H9 (cell line): ENCODE results near the gene JUP. TPM values are rescaled to one million over a fixed set of nuclear protein-coding genes. Genes with fewer than 3 reads are reported as not detected.

ENCODE experiments used
- DNase-seq: peaks from one replicate; pipeline ENCODE4 v3.0.0-alpha.2; 2017
- H2AFZ ChIP-seq: one replicate; pipeline ENCODE4 v1.6.1; 2013; ENCODE audit warnings: mild to moderate bottlenecking, low read length, control low read depth, moderate library complexity
- H2AK5ac ChIP-seq: 2 replicates; pipeline ENCODE4 v1.6.1; 2013; ENCODE audit warnings: low read length, control low read depth, mixed read lengths; ENCODE audit not compliant: insufficient read length
- H2BK120ac ChIP-seq: one replicate; pipeline ENCODE4 v1.6.1; 2013; ENCODE audit warnings: low read depth, mild to moderate bottlenecking, low read length, control low read depth, inconsistent platforms; ENCODE audit not compliant: poor library complexity, severe bottlenecking
- H2BK12ac ChIP-seq: 2 replicates; pipeline ENCODE4 v1.6.1; 2013; ENCODE audit warnings: low read length, control low read depth, mixed read lengths, low read depth; ENCODE audit not compliant: insufficient read length
- H2BK15ac ChIP-seq: 2 replicates; pipeline ENCODE4 v1.6.1; 2013; ENCODE audit warnings: low read depth, low read length, control low read depth
- H2BK20ac ChIP-seq: one replicate; pipeline ENCODE4 v1.6.1; 2013; ENCODE audit warnings: low read depth, mild to moderate bottlenecking, low read length, control low read depth, inconsistent platforms; ENCODE audit not compliant: poor library complexity, severe bottlenecking
- H2BK5ac ChIP-seq: 2 replicates; pipeline ENCODE4 v1.6.1; 2013; ENCODE audit warnings: low read length, control low read depth, mixed read lengths; ENCODE audit not compliant: insufficient read length
- H3K14ac ChIP-seq: 2 replicates; pipeline ENCODE4 v1.6.1; 2013; ENCODE audit warnings: low read length, control low read depth; ENCODE audit not compliant: insufficient read depth
- H3K18ac ChIP-seq: 2 replicates; pipeline ENCODE4 v1.6.1; 2013; ENCODE audit warnings: low read depth, mild to moderate bottlenecking, mixed read lengths, low read length, control low read depth; ENCODE audit not compliant: insufficient read length
- H3K23ac ChIP-seq: 2 replicates; pipeline ENCODE4 v1.6.1; 2013; ENCODE audit warnings: low read length, control low read depth, mixed read lengths, low read depth; ENCODE audit not compliant: insufficient read length
- H3K23me2 ChIP-seq: 2 replicates; pipeline ENCODE4 v1.6.1; 2013; ENCODE audit warnings: low read depth, mild to moderate bottlenecking, mixed read lengths, low read length, control low read depth; ENCODE audit not compliant: insufficient read length, poor library complexity, severe bottlenecking
- H3K27ac ChIP-seq: 2 replicates; pipeline ENCODE4 v1.5.1; 2013; ENCODE audit warnings: low read length, control low read depth, mixed read lengths, low read depth; ENCODE audit not compliant: insufficient read length
- H3K27me3 ChIP-seq: 2 replicates; pipeline ENCODE4 v1.6.1; 2013; ENCODE audit warnings: low read length, control low read depth, inconsistent platforms; ENCODE audit not compliant: insufficient read depth
- H3K4ac ChIP-seq: 2 replicates; pipeline ENCODE4 v1.6.1; 2013; ENCODE audit warnings: low read depth, mild to moderate bottlenecking, control low read depth, inconsistent platforms, low read length, moderate library complexity
- H3K4me1 ChIP-seq: 2 replicates; pipeline ENCODE4 v1.6.1; 2013; ENCODE audit warnings: low read length, control low read depth, inconsistent platforms; ENCODE audit not compliant: insufficient read depth
- H3K4me2 ChIP-seq: 2 replicates; pipeline ENCODE4 v1.6.1; 2013; ENCODE audit warnings: low read length, control low read depth, mixed read lengths; ENCODE audit not compliant: insufficient read length, insufficient read depth
- H3K56ac ChIP-seq: 2 replicates; pipeline ENCODE4 v1.6.1; 2013; ENCODE audit warnings: low read depth, mild to moderate bottlenecking, mixed read lengths, low read length, control low read depth; ENCODE audit not compliant: insufficient read length
- H3K79me1 ChIP-seq: 2 replicates; pipeline ENCODE4 v1.6.1; 2013; ENCODE audit warnings: low read depth, mild to moderate bottlenecking, moderate library complexity, low read length, control low read depth, inconsistent platforms; ENCODE audit not compliant: insufficient read depth, poor library complexity, severe bottlenecking
- H3K79me2 ChIP-seq: 2 replicates; pipeline ENCODE4 v1.6.1; 2013; ENCODE audit warnings: low read length, control low read depth, inconsistent platforms; ENCODE audit not compliant: insufficient read depth
- H3K9ac ChIP-seq: 2 replicates; pipeline ENCODE4 v1.6.1; 2013; ENCODE audit warnings: low read length, control low read depth, mixed read lengths; ENCODE audit not compliant: insufficient read length; ENCODE audit errors: extremely low read depth
- H3K9me3 ChIP-seq: one replicate; pipeline ENCODE4 v1.6.1; 2013; ENCODE audit warnings: low read depth, low read length, inconsistent platforms; ENCODE audit not compliant: control insufficient read depth
- H3T11ph ChIP-seq: one replicate; pipeline ENCODE4 v1.6.1; 2013; ENCODE audit warnings: mild to moderate bottlenecking, low read length, control low read depth, inconsistent platforms
- H4K20me1 ChIP-seq: one replicate; pipeline ENCODE4 v1.6.1; 2013; ENCODE audit not compliant: control insufficient read depth, insufficient read length, insufficient read depth
- H4K5ac ChIP-seq: 2 replicates; pipeline ENCODE4 v1.6.1; 2013; ENCODE audit warnings: low read depth, mild to moderate bottlenecking, mixed read lengths, low read length, control low read depth; ENCODE audit not compliant: insufficient read length
- H4K8ac ChIP-seq: replicated peaks from 2 replicates; pipeline ENCODE4 v1.6.1; 2013; ENCODE audit warnings: low read length, control low read depth, mixed read lengths, low read depth; ENCODE audit not compliant: insufficient read length
- H4K91ac ChIP-seq: 2 replicates; pipeline ENCODE4 v1.6.1; 2013; ENCODE audit warnings: low read depth, mild to moderate bottlenecking, moderate library complexity, mixed read lengths, low read length, control low read depth; ENCODE audit not compliant: insufficient read length
- H3K27ac Mint-ChIP-seq, 3 experiments: 2 replicates in 2 of 3; 3 replicates in 1 of 3; pipeline ENCODE4 v1.8.0; 2020 to 2021; ENCODE audit warnings: mixed read lengths in 3 of 3, mild to moderate bottlenecking in 1 of 3, moderate library complexity in 1 of 3
- H3K27me3 Mint-ChIP-seq: 2 replicates; pipeline ENCODE4 v1.8.0; 2021; ENCODE audit warnings: low read depth, mild to moderate bottlenecking, moderate library complexity, mixed read lengths
- H3K36me3 Mint-ChIP-seq, 3 experiments: 2 replicates in 2 of 3; 3 replicates in 1 of 3; pipeline ENCODE4 v1.8.0; 2020 to 2021; ENCODE audit warnings: low read depth in 3 of 3, mixed read lengths in 3 of 3; ENCODE audit not compliant: insufficient read depth in 1 of 3
- H3K4me1 Mint-ChIP-seq, 2 experiments: 2 replicates each; pipeline ENCODE4 v1.8.0; 2020; ENCODE audit warnings: mixed read lengths in 2 of 2
- H3K4me3 Mint-ChIP-seq, 2 experiments: 2 replicates in 1 of 2; 3 replicates in 1 of 2; pipeline ENCODE4 v1.8.0; 2020 to 2021; ENCODE audit warnings: mild to moderate bottlenecking in 2 of 2, mixed read lengths in 2 of 2, moderate library complexity in 1 of 2
- H3K9me3 Mint-ChIP-seq, 2 experiments: 2 replicates in 1 of 2; 3 replicates in 1 of 2; pipeline ENCODE4 v1.8.0; 2020; ENCODE audit warnings: mild to moderate bottlenecking in 2 of 2, mixed read lengths in 2 of 2, moderate library complexity in 1 of 2
- CTCF ChIP-seq: fragments of 200-600 bp; sonication (generic); conservative IDR thresholded peaks from 3 replicates; pipeline ENCODE4 v1.8.0; 2021; ENCODE audit warnings: antibody characterized with exemption, mild to moderate bottlenecking
- WGBS: extraction: QIAGEN DNeasy Blood & Tissue Kit; methylation state at CpG from one replicate; pipeline ENCODE4 v1.1.7; 2013; ENCODE audit warnings: missing lambda C conversion rate, low lambda C conversion rate, mixed read lengths; ENCODE audit not compliant: insufficient read length; ENCODE audit errors: extremely low coverage; 5-methylcytosine and 5-hydroxymethylcytosine counted together
- total RNA-seq: library from RNA; stranded (reverse); gene quantifications from 2 replicates; pipeline ENCODE4 v1.2.1, GENCODE V29; 2021

The JUP gene
- total RNA-seq, 1 experiment from 2014 or later, result 90.1 TPM

DNA sequence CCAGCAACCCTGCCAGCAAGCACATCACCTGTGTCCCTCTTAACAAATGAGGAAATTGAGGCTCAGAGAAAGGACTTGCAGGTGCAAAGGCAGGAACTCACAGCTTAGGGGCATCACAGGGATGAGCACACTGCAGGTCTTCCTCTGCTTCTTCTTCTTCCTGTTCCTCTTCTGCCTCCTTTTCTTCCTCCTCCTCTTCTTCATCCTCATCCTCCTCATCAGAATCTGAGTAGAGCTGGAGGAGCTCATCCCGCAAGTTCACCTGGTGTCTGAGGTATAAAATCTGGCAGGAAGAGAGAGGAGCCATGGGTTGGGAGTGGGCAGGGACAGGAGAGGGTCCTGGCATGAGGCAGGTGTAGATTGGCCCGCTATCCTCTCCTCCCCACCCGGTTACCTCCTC, 54.7 kb downstream of the JUP start:
- Histone ChIP-seq H3K23ac (no peak overlapping the region), H4K8ac (no peak overlapping the region), H3K27ac (no peak overlapping the region), H3T11ph (no peak overlapping the region), H2AK5ac (no peak overlapping the region), H3K4me2 (no peak overlapping the region), H2BK15ac (no peak overlapping the region), H4K20me1 (no peaks in the 10 kb centered on the region), H2BK12ac (no peak overlapping the region), H3K9me3 (no peaks in the 10 kb centered on the region), H3K14ac (no peak overlapping the region), H3K79me2 (no peaks in the 10 kb centered on the region), H3K79me1 (no peaks in the 10 kb centered on the region), H3K9ac (no peak overlapping the region), H2BK120ac (no peak overlapping the region), H3K23me2 (peaks cover 8% of the 10 kb centered on the region), H4K5ac (no peak overlapping the region), H2AFZ (no peak overlapping the region), H3K18ac (no peak overlapping the region), H2BK5ac (no peak overlapping the region), H3K4me1 (no peaks in the 10 kb centered on the region), H4K91ac (no peak overlapping the region), H2BK20ac (no peak overlapping the region), H3K27me3 (peaks cover 27% of the 10 kb centered on the region; the same call in 1 of the 2 replicates), H3K4ac (no peak overlapping the region), H3K56ac (no peak overlapping the region)
- no CpG with 5 or more reads among the region's 3 CpGs for WGBS
- no peak for TF ChIP-seq CTCF
- Mint-ChIP-seq H3K9me3 (no peaks in the 10 kb centered on the region), H3K36me3 (no peaks in the 10 kb centered on the region; a peak in 1 of 7 replicates), H3K27ac (no peak overlapping the region), H3K27me3 (peaks cover 70% of the 10 kb centered on the region), H3K4me1 (peaks cover 8 to 27% of the 10 kb centered on the region in 2 experiments), H3K4me3 (no peak overlapping the region)
- no peak for DNase-seq
